Bronchial epithelial cell (primary cell): Measurements from ENCODE around the gene HSDL2. TPM values are rescaled to one million over a fixed set of nuclear protein-coding genes. Genes with fewer than 3 reads are reported as not detected.

Source experiments
- DNase-seq: peaks from one replicate; pipeline ENCODE4 v3.0.0-alpha.2; 2010; ENCODE audit warnings: low read depth
- FAIRE-seq: peaks from 2 replicates; lab custom pipeline; 2011; peaks lifted over from hg19 to GRCh38; lab: Jason Lieb, UNC
- H3K27me3 ChIP-seq: 2 replicates; pipeline ENCODE4 v1.5.1; 2011; ENCODE audit warnings: low read length; ENCODE audit not compliant: control insufficient read depth, insufficient read depth
- H3K36me3 ChIP-seq: 2 replicates; pipeline ENCODE4 v1.5.1; 2011; ENCODE audit warnings: low read length; ENCODE audit not compliant: control insufficient read depth, insufficient read depth
- H3K4me3 ChIP-seq: 2 replicates; pipeline ENCODE4 v1.5.1; 2011; ENCODE audit warnings: mild to moderate bottlenecking, low read depth, low read length, control low read depth
- CTCF ChIP-seq: IDR thresholded peaks from 2 replicates; pipeline ENCODE4 v1.5.1; 2011; ENCODE audit warnings: mild to moderate bottlenecking, moderate library complexity, low read length, control low read depth, inconsistent platforms; ENCODE audit not compliant: insufficient read depth, severe bottlenecking
- total RNA-seq: library from RNA; depleted of rRNA; stranded (reverse); fragments of >200 nt; gene quantifications from 2 replicates; pipeline ENCODE4 v1.2.1, GENCODE V29; 2014

HSDL2 gene
- total RNA-seq, 1 donor from 2014 or later = 21.9 TPM

GRCh38 chr9:112341730-112342129 is 38.2 kb upstream of the HSDL2 start:
- DNase-seq = no peak
- Histone ChIP-seq H3K36me3 (no peaks in the 10 kb centered on the region), H3K27me3 (no peaks in the 10 kb centered on the region), H3K4me3 (no peak overlapping the region)
- TF ChIP-seq CTCF = no peak
- no peak for FAIRE-seq

GRCh38 chr9:112348257-112349007 is 31.5 kb upstream of the HSDL2 start:
- DNase-seq (peak; percentile 65), FAIRE-seq (no peak)
- Histone ChIP-seq H3K36me3 (no peaks in the 10 kb centered on the region), H3K4me3 (peak overlapping the region; percentile 32), H3K27me3 (no peaks in the 10 kb centered on the region)
- TF ChIP-seq CTCF = no peak

- FAIRE-seq = no peak
- Histone ChIP-seq H3K27me3 (no peaks in the 10 kb centered on the region), H3K36me3 (no peaks in the 10 kb centered on the region), H3K4me3 (no peak overlapping the region)
- no peak for DNase-seq
- TF ChIP-seq CTCF = no peak
Observed at GRCh38 chr9:112349008-112349333, 30.9 kb upstream of the HSDL2 start.

GRCh38 chr9:112351184-112351583 is 28.7 kb upstream of the HSDL2 start:
- no peak for TF ChIP-seq CTCF
- FAIRE-seq = no peak
- no peak for DNase-seq
- Histone ChIP-seq H3K4me3 (no peak overlapping the region), H3K36me3 (no peaks in the 10 kb centered on the region), H3K27me3 (no peaks in the 10 kb centered on the region)

- Histone ChIP-seq H3K4me3 (no peak overlapping the region), H3K36me3 (no peaks in the 10 kb centered on the region), H3K27me3 (no peaks in the 10 kb centered on the region)
- FAIRE-seq = no peak
- no peak for DNase-seq
- no peak for TF ChIP-seq CTCF
Observed at GRCh38 chr9:112352209-112352608, 27.7 kb upstream of the HSDL2 start.
